Ishikawa (cell line): ENCODE measurements around the gene RPS6KA5.
A peak's percentile ranks its signal among the peaks of the same experiment; 100 is the strongest.

ENCODE experiments used
- CEBPB ChIP-seq: IDR thresholded peaks from 2 replicates; pipeline ENCODE4 v1.6.1; 2012
- CREB1 ChIP-seq: IDR thresholded peaks from 2 replicates; pipeline ENCODE4 v1.6.1; 2012; ENCODE audit warnings: low read depth
- EGR1 ChIP-seq: IDR thresholded peaks from 2 replicates; pipeline ENCODE4 v1.6.1; 2012
- EP300 ChIP-seq: IDR thresholded peaks from 2 replicates; pipeline ENCODE4 v1.6.1; 2012; ENCODE audit warnings: borderline replicate concordance
- FOXM1 ChIP-seq: IDR thresholded peaks from 2 replicates; pipeline ENCODE4 v1.6.1; 2012; ENCODE audit warnings: low read depth, borderline replicate concordance
- MAX ChIP-seq: IDR thresholded peaks from 2 replicates; pipeline ENCODE4 v1.6.1; 2012
- NFIC ChIP-seq: IDR thresholded peaks from 2 replicates; pipeline ENCODE4 v1.6.1; 2012
- RAD21 ChIP-seq: IDR thresholded peaks from 2 replicates; pipeline ENCODE4 v1.6.1; 2012; ENCODE audit warnings: low read depth
- TAF1 ChIP-seq: IDR thresholded peaks from 2 replicates; pipeline ENCODE4 v1.6.1; 2012; ENCODE audit warnings: low read depth, mild to moderate bottlenecking
- TCF12 ChIP-seq: IDR thresholded peaks from 2 replicates; pipeline ENCODE4 v1.6.1; 2012; ENCODE audit warnings: low read depth
- TEAD4 ChIP-seq: IDR thresholded peaks from 2 replicates; pipeline ENCODE4 v1.6.1; 2012
- YY1 ChIP-seq: IDR thresholded peaks from 2 replicates; pipeline ENCODE4 v1.6.1; 2012; ENCODE audit warnings: low read depth
- ZBTB7A ChIP-seq: IDR thresholded peaks from 2 replicates; pipeline ENCODE4 v1.6.1; 2012; ENCODE audit warnings: low read depth
- TF ChIP-seq, protein P1 (sequence below): IDR thresholded peaks from 2 replicates; pipeline ENCODE4 v1.6.1; 2012
- TF ChIP-seq, protein P2 (sequence below): IDR thresholded peaks from 2 replicates; pipeline ENCODE4 v1.6.1; 2012; ENCODE audit warnings: low read depth, mild to moderate bottlenecking

The RPS6KA5 gene

DNA sequence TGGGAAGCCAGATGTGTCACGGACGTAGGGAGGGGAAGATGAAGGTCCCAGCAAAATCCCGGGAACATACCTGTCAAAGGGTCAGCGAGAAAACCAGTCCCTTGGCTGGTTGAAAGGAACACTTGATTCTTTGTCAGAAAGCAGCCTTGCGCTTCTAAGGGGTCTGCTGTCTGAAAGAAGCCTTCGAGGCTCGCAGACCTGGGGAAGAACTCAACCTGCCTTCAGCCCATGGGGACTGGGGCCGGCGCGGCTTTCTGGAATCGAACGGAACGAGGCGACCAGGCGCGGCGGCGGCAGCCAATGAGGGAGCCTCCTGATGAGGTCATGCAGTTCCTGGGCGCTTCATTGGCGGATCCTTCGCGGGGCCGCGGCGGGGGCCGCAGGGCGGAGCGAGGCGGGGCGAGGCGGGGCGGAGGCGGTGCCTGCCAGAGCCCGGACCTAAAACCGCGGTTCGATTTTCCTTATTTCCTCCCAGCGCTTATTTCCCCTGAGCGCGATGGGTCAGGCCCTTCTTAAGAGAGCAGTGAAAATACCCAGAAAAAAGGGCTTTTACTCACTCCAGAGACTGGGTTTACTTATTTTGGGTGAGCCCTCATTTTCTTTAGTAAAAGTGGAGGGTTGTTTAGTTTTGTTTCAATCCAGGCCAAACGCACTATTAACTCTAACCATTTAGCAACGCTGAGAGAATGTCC is 232.4 kb downstream of the RPS6KA5 start:
- TF ChIP-seq YY1 (no peak), TAF1 (peak; percentile 54; the same call in 1 of the 2 replicates), MAX (peak; percentile 97), CEBPB (no peak), EGR1 (no peak), TEAD4 (no peak), TCF12 (no peak)
- TF ChIP-seq, protein P1, sequence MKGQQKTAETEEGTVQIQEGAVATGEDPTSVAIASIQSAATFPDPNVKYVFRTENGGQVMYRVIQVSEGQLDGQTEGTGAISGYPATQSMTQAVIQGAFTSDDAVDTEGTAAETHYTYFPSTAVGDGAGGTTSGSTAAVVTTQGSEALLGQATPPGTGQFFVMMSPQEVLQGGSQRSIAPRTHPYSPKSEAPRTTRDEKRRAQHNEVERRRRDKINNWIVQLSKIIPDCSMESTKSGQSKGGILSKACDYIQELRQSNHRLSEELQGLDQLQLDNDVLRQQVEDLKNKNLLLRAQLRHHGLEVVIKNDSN: no peak
- TF ChIP-seq, protein P2, sequence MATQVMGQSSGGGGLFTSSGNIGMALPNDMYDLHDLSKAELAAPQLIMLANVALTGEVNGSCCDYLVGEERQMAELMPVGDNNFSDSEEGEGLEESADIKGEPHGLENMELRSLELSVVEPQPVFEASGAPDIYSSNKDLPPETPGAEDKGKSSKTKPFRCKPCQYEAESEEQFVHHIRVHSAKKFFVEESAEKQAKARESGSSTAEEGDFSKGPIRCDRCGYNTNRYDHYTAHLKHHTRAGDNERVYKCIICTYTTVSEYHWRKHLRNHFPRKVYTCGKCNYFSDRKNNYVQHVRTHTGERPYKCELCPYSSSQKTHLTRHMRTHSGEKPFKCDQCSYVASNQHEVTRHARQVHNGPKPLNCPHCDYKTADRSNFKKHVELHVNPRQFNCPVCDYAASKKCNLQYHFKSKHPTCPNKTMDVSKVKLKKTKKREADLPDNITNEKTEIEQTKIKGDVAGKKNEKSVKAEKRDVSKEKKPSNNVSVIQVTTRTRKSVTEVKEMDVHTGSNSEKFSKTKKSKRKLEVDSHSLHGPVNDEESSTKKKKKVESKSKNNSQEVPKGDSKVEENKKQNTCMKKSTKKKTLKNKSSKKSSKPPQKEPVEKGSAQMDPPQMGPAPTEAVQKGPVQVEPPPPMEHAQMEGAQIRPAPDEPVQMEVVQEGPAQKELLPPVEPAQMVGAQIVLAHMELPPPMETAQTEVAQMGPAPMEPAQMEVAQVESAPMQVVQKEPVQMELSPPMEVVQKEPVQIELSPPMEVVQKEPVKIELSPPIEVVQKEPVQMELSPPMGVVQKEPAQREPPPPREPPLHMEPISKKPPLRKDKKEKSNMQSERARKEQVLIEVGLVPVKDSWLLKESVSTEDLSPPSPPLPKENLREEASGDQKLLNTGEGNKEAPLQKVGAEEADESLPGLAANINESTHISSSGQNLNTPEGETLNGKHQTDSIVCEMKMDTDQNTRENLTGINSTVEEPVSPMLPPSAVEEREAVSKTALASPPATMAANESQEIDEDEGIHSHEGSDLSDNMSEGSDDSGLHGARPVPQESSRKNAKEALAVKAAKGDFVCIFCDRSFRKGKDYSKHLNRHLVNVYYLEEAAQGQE: no peak

DNA sequence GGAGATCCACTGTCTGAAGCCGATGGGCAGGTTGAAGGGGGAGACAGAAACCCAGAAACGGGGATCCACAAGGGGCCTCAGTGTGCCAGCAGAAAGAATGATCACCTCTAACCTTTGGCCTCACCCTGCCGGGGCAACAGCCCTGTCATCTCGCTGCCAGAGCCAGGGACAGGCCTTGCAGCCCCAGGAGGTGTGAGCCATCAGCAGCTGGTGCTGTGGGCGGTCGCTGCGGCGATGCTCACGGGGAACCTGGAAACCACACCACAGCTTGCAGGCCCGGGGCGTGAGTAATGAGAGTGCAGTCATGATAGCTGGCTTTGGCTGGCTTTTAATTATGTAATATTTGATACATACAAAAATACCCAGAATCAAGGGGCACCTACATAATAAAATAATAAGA is 239.5 kb downstream of the RPS6KA5 start:
- TF ChIP-seq TEAD4 (no peak), TCF12 (no peak), EGR1 (no peak), FOXM1 (no peak), NFIC (no peak), CREB1 (no peak), ZBTB7A (no peak)
- TF ChIP-seq, protein P2: no peak

- no peak for TF ChIP-seq FOXM1
- TF ChIP-seq ZBTB7A: no peak
Measured at GRCh38 chr14:90819734-90820393, 240.6 kb downstream of the RPS6KA5 start.

- TF ChIP-seq, protein P2: no peak
- no peak for TF ChIP-seq ZBTB7A
Measured at GRCh38 chr14:90818715-90819114, 241.7 kb downstream of the RPS6KA5 start.

DNA sequence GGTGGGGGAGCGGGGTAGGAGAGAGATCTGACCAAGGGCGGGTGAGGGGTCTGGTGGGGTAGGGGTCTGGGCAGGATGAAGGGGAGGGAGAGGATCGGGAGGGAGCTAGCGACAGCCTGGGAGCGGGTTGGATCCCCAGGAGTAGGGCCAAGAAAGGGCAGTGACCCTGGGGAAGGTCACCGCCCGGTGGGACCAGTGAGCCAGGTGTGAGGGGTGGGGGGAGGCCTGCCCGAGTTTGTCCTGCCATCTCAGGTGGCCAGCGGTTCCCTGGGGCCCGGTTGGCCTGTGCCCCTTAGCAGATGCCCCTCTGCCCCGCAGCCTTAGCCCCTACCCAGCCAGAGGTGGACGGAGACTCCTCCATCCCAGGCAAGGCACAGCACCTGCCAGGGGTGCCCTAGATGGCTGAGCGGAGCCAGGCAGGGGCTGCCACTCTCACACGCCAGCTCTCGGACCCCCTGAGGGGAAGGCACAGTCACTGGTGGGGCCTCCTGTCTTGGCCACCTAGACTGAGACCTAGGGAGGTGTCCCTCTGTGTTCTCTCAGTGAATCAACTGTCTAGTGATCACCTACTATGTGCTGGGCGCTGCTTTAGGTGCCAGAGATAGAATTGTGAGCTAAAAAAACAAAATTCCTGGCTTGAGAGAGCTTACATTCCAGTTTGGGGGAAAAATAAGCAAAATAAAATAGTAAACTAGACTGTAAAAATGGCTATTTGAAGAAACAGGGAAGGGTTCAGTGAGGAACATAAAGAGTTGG is 243.6 kb downstream of the RPS6KA5 start:
- TF ChIP-seq FOXM1 (no peak), RAD21 (no peak), TCF12 (no peak), EGR1 (no peak), MAX (no peak), TAF1 (no peak), EP300 (no peak), TEAD4 (no peak), CEBPB (no peak), CREB1 (no peak), ZBTB7A (no peak), NFIC (no peak), YY1 (no peak)
- TF ChIP-seq, protein P2: no peak
- TF ChIP-seq, protein P1: no peak
